GM12878 (cell line): ENCODE data around the gene TEX22. TPM values are rescaled to one million over a fixed set of nuclear protein-coding genes. Genes with fewer than 3 reads are reported as not detected.

Experiments used
- ATAC-seq: fragments of 200-7000 bp; cut with Tn5 transposase; 3 replicates; pipeline ENCODE4 v1.9.1; 2020; ENCODE audit warnings: mild to moderate bottlenecking, moderate library complexity
- BruUV-seq: library from RNA; stranded (reverse); fragments of 400-500 nt; replicated peaks from 2 replicates; lab custom pipeline; 2021; lab: Mats Ljungman, UMichigan
- CTCF ChIA-PET: fragments of 300-600 bp; sonication (Branson Sonifier 250); formaldehyde crosslinking; extraction: SDS; loops from one replicate; lab custom pipeline; 2021; ENCODE audit warnings: inconsistent platforms; lab: Yijun Ruan, JAX
- POLR2A ChIA-PET: fragments of 350-600 bp; formaldehyde crosslinking; extraction: SDS; loops from one replicate; lab custom pipeline; 2021; ENCODE audit warnings: inconsistent platforms; lab: Charles Lee
- RAD21 ChIA-PET: fragments of 300-600 bp; sonication (Branson Sonifier 250); formaldehyde crosslinking; loops from one replicate; lab custom pipeline; 2023; ENCODE audit warnings: antibody characterized with exemption; ENCODE audit not compliant: unreplicated experiment; lab: Charles Lee
- SMC1A ChIA-PET: fragments of 300-600 bp; sonication (Branson Sonifier 250); formaldehyde crosslinking; loops from one replicate; lab custom pipeline; 2023; ENCODE audit not compliant: unreplicated experiment, uncharacterized antibody; lab: Charles Lee
- DNase-seq: peaks from one replicate; pipeline ENCODE4 v3.0.0-alpha.2; 2011; ENCODE audit warnings: low read depth, low spot score
- FAIRE-seq: peaks from 3 replicates; lab custom pipeline; 2011; peaks lifted over from hg19 to GRCh38; lab: Jason Lieb, UNC
- H2AFZ ChIP-seq: 2 replicates; pipeline ENCODE4 v1.6.0; 2011; ENCODE audit warnings: low read depth, low read length, control low read depth; ENCODE audit not compliant: control insufficient read depth
- H3K27ac ChIP-seq: 2 replicates; pipeline ENCODE4 v1.5.1; 2011; ENCODE audit warnings: control low read depth; ENCODE audit not compliant: control insufficient read depth, insufficient read depth
- H3K27me3 ChIP-seq, 2 experiments: replicated peaks in 1 of 2; 2 replicates each; pipeline versions ENCODE4 v1.6.0 to v1.6.1; 2011; ENCODE audit warnings: low read length in 1 of 2; ENCODE audit not compliant: control insufficient read depth in 2 of 2, insufficient read depth in 2 of 2
- H3K36me3 ChIP-seq, 2 experiments: 2 replicates each; pipeline ENCODE4 v1.5.1; 2011; ENCODE audit warnings: low read length in 1 of 2; ENCODE audit not compliant: control insufficient read depth in 2 of 2, insufficient read depth in 2 of 2
- H3K4me1 ChIP-seq: 2 replicates; pipeline ENCODE4 v1.6.1; 2011; ENCODE audit warnings: mild to moderate bottlenecking, low read length, moderate library complexity, mixed read lengths; ENCODE audit not compliant: control insufficient read depth, insufficient read depth
- H3K4me2 ChIP-seq: 2 replicates; pipeline ENCODE4 v1.6.0; 2011; ENCODE audit warnings: control low read depth; ENCODE audit not compliant: control insufficient read depth, insufficient read depth
- H3K4me3 ChIP-seq: fragments of 200-600 bp; sonication (generic); 2 replicates; pipeline ENCODE4 v1.5.1; 2016
- H3K79me2 ChIP-seq: 2 replicates; pipeline ENCODE4 v1.6.0; 2011; ENCODE audit warnings: low read length; ENCODE audit not compliant: control insufficient read depth, insufficient read depth
- H3K9ac ChIP-seq: 2 replicates; pipeline ENCODE4 v1.8.0; 2011; ENCODE audit warnings: low read length, control low read depth, mixed read lengths; ENCODE audit not compliant: control insufficient read depth, insufficient read depth
- H3K9me3 ChIP-seq: replicated peaks from 3 replicates; pipeline ENCODE4 v1.5.1; 2011; ENCODE audit warnings: mild to moderate bottlenecking, low read length; ENCODE audit not compliant: control insufficient read depth, insufficient read depth
- H4K20me1 ChIP-seq: 2 replicates; pipeline ENCODE4 v1.6.0; 2011; ENCODE audit not compliant: control insufficient read depth, insufficient read depth
- BACH1 ChIP-seq: fragments of 450-650 bp; IDR thresholded peaks from 2 replicates; pipeline ENCODE4 v1.6.1; 2017; ENCODE audit warnings: mild to moderate bottlenecking, borderline replicate concordance
- CBFB ChIP-seq: IDR thresholded peaks from 2 replicates; pipeline ENCODE4 v1.6.1; 2016; ENCODE audit warnings: antibody characterized with exemption, low read depth
- CBX5 ChIP-seq: sonication (generic); IDR thresholded peaks from 2 replicates; pipeline ENCODE4 v1.6.1; 2016; ENCODE audit warnings: low read depth, moderate library complexity, mild to moderate bottlenecking, inconsistent platforms
- CEBPB ChIP-seq, 2 experiments: fragments of 150-350 bp in 1 of 2; IDR thresholded peaks; 2 replicates each; pipeline ENCODE4 v1.6.1; 2012 to 2014; ENCODE audit warnings: low read depth in 2 of 2, low read length in 2 of 2, borderline replicate concordance in 1 of 2, inconsistent platforms in 1 of 2
- CHD1 ChIP-seq: IDR thresholded peaks from 2 replicates; pipeline ENCODE4 v1.6.1; 2012; ENCODE audit warnings: low read depth, low read length, improper control_type of control experiment
- EZH2 ChIP-seq: IDR thresholded peaks from 2 replicates; pipeline ENCODE4 v1.6.1; 2012; ENCODE audit warnings: low read depth, mild to moderate bottlenecking, control low read depth, inconsistent platforms, low read length, borderline replicate concordance; ENCODE audit not compliant: control insufficient read depth
- HDAC6 ChIP-seq: fragments of 200-600 bp; sonication (generic); IDR thresholded peaks from one replicate; pipeline ENCODE4 v1.8.0; 2017; ENCODE audit warnings: antibody characterized with exemption; ENCODE audit not compliant: unreplicated experiment
- MTA3 ChIP-seq: IDR thresholded peaks from 2 replicates; pipeline ENCODE4 v1.6.1; 2012; ENCODE audit warnings: low read length, inconsistent platforms, borderline replicate concordance
- NFYA ChIP-seq: IDR thresholded peaks from 2 replicates; pipeline ENCODE4 v1.6.1; 2011; ENCODE audit warnings: low read depth, mild to moderate bottlenecking, low read length, improper control_type of control experiment, borderline replicate concordance
- NR2C1 ChIP-seq: fragments of 450-650 bp; IDR thresholded peaks from 2 replicates; pipeline ENCODE4 v1.6.1; 2017; ENCODE audit warnings: antibody characterized with exemption, mild to moderate bottlenecking, moderate library complexity
- POLR2AphosphoS5 ChIP-seq: IDR thresholded peaks from 2 replicates; pipeline ENCODE4 v1.6.1; 2011; ENCODE audit warnings: mild to moderate bottlenecking, low read length, inconsistent platforms
- PRDM15 ChIP-seq: fragments of 450-650 bp; formaldehyde crosslinking; IDR thresholded peaks from 2 replicates; pipeline ENCODE4 v1.4.0; 2020; ENCODE audit warnings: mild to moderate bottlenecking, moderate library complexity
- SIN3A ChIP-seq: IDR thresholded peaks from 2 replicates; pipeline ENCODE4 v1.6.1; 2012; ENCODE audit warnings: low read depth, low read length, improper control_type of control experiment
- ZNF24 ChIP-seq: fragments of 450-650 bp; IDR thresholded peaks from 2 replicates; pipeline ENCODE4 v1.6.1; 2017; ENCODE audit warnings: antibody characterized with exemption, mild to moderate bottlenecking
- WGBS: methylation state at CpG from one replicate; pipeline ENCODE4 v1.1.6; 2016; ENCODE audit warnings: low lambda C conversion rate; ENCODE audit not compliant: insufficient replicate concordance, insufficient coverage; ENCODE audit errors: missing lambda C conversion rate; 5-methylcytosine and 5-hydroxymethylcytosine counted together
- in situ Hi-C: fragments of 300-500 bp; cut with MboI; formaldehyde crosslinking; loops from 9 replicates; pipeline ENCODE4 v1.14.3; 2018; ENCODE audit warnings: mixed read lengths
- intact Hi-C: fragments of 100-400 bp; cut with micrococcal nuclease; formaldehyde crosslinking; loops from one replicate; pipeline ENCODE4 v1.14.2; 2022; ENCODE audit not compliant: unreplicated experiment
- polyA plus RNA-seq, 11 experiments: library from polyadenylated mRNA; depleted of rRNA in 4 of 11; unstranded in 6 of 11; stranded (reverse) in 5 of 11; fragments of >200 nt; fragmentation: Nextera tagmentation in 4 of 11; fragmentation: Illumina TruSeq in 1 of 11; extraction: Ambion mirVana in 4 of 11; extraction: Trizol in 1 of 11; gene quantifications; 1 replicate in 1 of 11; 2 replicates in 10 of 11; pipeline versions ENCODE4 v1.2.1 to v1.2.3, GENCODE V29; 2011 to 2016; ENCODE audit warnings: inconsistent platforms in 2 of 11, missing spikeins in 2 of 11, low read depth in 1 of 11
- total RNA-seq, 4 experiments: library from RNA; depleted of rRNA in 3 of 4; stranded (reverse); fragments of >200 nt in 3 of 4; fragmentation: Illumina TruSeq in 1 of 4; extraction: Trizol in 1 of 4; gene quantifications; 2 replicates each; pipeline versions ENCODE4 v1.2.1 to v1.2.3, GENCODE V29; 2013 to 2021

Gene TEX22
- total and polyA plus RNA-seq, 10 of the 15 experiments (the other 5 are each of a cell fraction or from before 2014, with no cell fraction given), result 0.02 to 4.0 (median 0.63) TPM; not detected in 1

GRCh38 chr14:105365681-105366080, 32.7 kb upstream of the TEX22 start:
- Histone ChIP-seq H2AFZ (no peak overlapping the region), H3K27me3 (no peaks in the 10 kb centered on the region), H3K4me3 (no peak overlapping the region), H3K79me2 (no peaks in the 10 kb centered on the region)
- CTCF ChIA-PET, result interaction anchor here (1.2 kb wide), 1 partner anchor 120 kb away, joined by 3 read pairs; no protein-coding TSS in a partner anchor
- WGBS, result 83% methylated on average over 12 of the region's 12 CpGs
- DNase-seq, result no peak
- TF ChIP-seq CBFB (no peak), ZNF24 (no peak), POLR2AphosphoS5 (no peak), NFYA (no peak)
- TF ChIP-seq, all 136 proteins: peak for 0
- Histone ChIP-seq H4K20me1 (no peaks in the 10 kb centered on the region; the same call in 1 of the 2 replicates), H3K4me2 (no peak overlapping the region), H3K27ac (no peak overlapping the region), H3K4me1 (no peaks in the 10 kb centered on the region), H3K36me3 (peaks cover 0 to 1% of the 10 kb centered on the region in 2 experiments; a peak in 1 of 4 replicates), H3K9ac (no peak overlapping the region), H3K9me3 (no peaks in the 10 kb centered on the region; the same call in 2 of the 3 replicates)
- BruUV-seq, result no TSS peak
- ChIA-PET SMC1A (no interaction called here), POLR2A (interaction anchor here (1.5 kb wide), 1 partner anchor 124 kb away, joined by 3 read pairs; no protein-coding TSS in a partner anchor), RAD21 (no interaction called here)
- in situ Hi-C loops, result no loop called here
- ATAC-seq (no peak), FAIRE-seq (no peak)
- intact Hi-C loops, result no loop called here

GRCh38 chr14:105366386-105367074, 31.8 kb upstream of the TEX22 start:
- Histone ChIP-seq H4K20me1 (no peaks in the 10 kb centered on the region; the same call in 1 of the 2 replicates), H3K27me3 (no peaks in the 10 kb centered on the region), H3K9me3 (no peaks in the 10 kb centered on the region; the same call in 2 of the 3 replicates), H3K27ac (no peak overlapping the region), H3K4me2 (no peak overlapping the region), H3K4me1 (no peaks in the 10 kb centered on the region), H3K79me2 (no peaks in the 10 kb centered on the region), H3K9ac (no peak overlapping the region), H2AFZ (no peak overlapping the region), H3K36me3 (peaks cover 0 to 1% of the 10 kb centered on the region in 2 experiments; a peak in 1 of 4 replicates), H3K4me3 (no peak overlapping the region)
- no peak for FAIRE-seq
- RAD21 ChIA-PET, result interaction anchor here (1.0 kb wide), 1 partner anchor 115 kb away, joined by 3 read pairs; no protein-coding TSS in a partner anchor
- no peak for DNase-seq
- CTCF ChIA-PET, result interaction anchor here (0.8 to 1.2 kb wide), 2 partner anchors 119 to 171 kb away, joined by 3 read pairs; no protein-coding TSS in a partner anchor
- SMC1A ChIA-PET, result no interaction called here
- POLR2A ChIA-PET, result interaction anchor here (1.5 kb wide), 1 partner anchor 123 kb away, joined by 3 read pairs; no protein-coding TSS in a partner anchor
- BruUV-seq, result no TSS peak
- intact Hi-C loops (no loop called here), in situ Hi-C loops (no loop called here)
- ATAC-seq, result no peak
- 70% methylated on average over 23 of the region's 23 CpGs for WGBS
- TF ChIP-seq CBX5 (no peak), BACH1 (no peak), MTA3 (no peak), EZH2 (no peak), CHD1 (no peak), HDAC6 (no peak), SIN3A (no peak), PRDM15 (no peak), CEBPB (IDR thresholded peaks at IDR 0.05; ENCODE audit: borderline replicate concordance in 1 of 2, low read depth in 2 of 2, low read length in 2 of 2) (no peak), NR2C1 (no peak)
